HepG2 (cell line): Measurements from ENCODE around the gene ADSS1. TPM values are rescaled to one million over a fixed set of nuclear protein-coding genes. Genes with fewer than 3 reads are reported as not detected.

Source experiments
- GATAD2A ChIP-seq: IDR thresholded peaks from 2 replicates; pipeline ENCODE4 v1.6.1; 2016
- IKZF4 ChIP-seq: sonication (generic); formaldehyde crosslinking; IDR thresholded peaks from 2 replicates; pipeline ENCODE4 v1.5.1; 2020; ENCODE audit warnings: borderline replicate concordance, mild to moderate bottlenecking, low read depth, missing genetic modification reagents; ENCODE audit errors: not compliant biosample characterization
- MED1 ChIP-seq: sonication (generic); formaldehyde crosslinking; IDR thresholded peaks from 2 replicates; pipeline ENCODE4 v1.4.0; 2020; ENCODE audit warnings: missing genetic modification reagents
- TMF1 ChIP-seq: sonication (generic); formaldehyde crosslinking; IDR thresholded peaks from 2 replicates; pipeline ENCODE4 v1.8.1; 2022; ENCODE audit warnings: low read depth, missing genetic modification reagents
- ZFP62 ChIP-seq: sonication (generic); formaldehyde crosslinking; IDR thresholded peaks from 2 replicates; pipeline ENCODE4 v1.4.0; 2020; ENCODE audit warnings: missing genetic modification reagents
- ZFYVE20 ChIP-seq: sonication (generic); formaldehyde crosslinking; IDR thresholded peaks from 2 replicates; pipeline ENCODE4 v1.8.0; 2023; ENCODE audit warnings: low read depth, mild to moderate bottlenecking, moderate library complexity, missing genetic modification reagents, borderline replicate concordance
- ZKSCAN1 ChIP-seq: fragments of 150-350 bp; IDR thresholded peaks from 2 replicates; pipeline ENCODE4 v1.6.1; 2014; ENCODE audit warnings: low read length
- ZNF337 ChIP-seq: sonication (generic); formaldehyde crosslinking; IDR thresholded peaks from 2 replicates; pipeline ENCODE4 v1.5.1; 2020; ENCODE audit warnings: missing genetic modification reagents, low read depth, mild to moderate bottlenecking, borderline replicate concordance
- ZNF746 ChIP-seq: sonication (generic); formaldehyde crosslinking; IDR thresholded peaks from 2 replicates; pipeline ENCODE4 v1.8.0; 2022; ENCODE audit warnings: mild to moderate bottlenecking, missing genetic modification reagents
- ZNF775 ChIP-seq: sonication (generic); formaldehyde crosslinking; IDR thresholded peaks from 2 replicates; pipeline ENCODE4 v1.4.0; 2020; ENCODE audit warnings: missing genetic modification reagents, mild to moderate bottlenecking, moderate library complexity, borderline replicate concordance
- polyA plus RNA-seq, 8 experiments: library from polyadenylated mRNA; depleted of rRNA in 3 of 8; stranded (reverse) in 7 of 8; unstranded in 1 of 8; fragments of >200 nt; fragmentation: Illumina TruSeq in 4 of 8; extraction: Trizol in 4 of 8; gene quantifications; 2 replicates each; pipeline versions ENCODE4 v1.2.1 to v1.2.3, GENCODE V29; 2011 to 2016; ENCODE audit warnings: low read depth in 4 of 8, missing spikeins in 1 of 8, mixed read lengths in 1 of 8; ENCODE audit not compliant: insufficient read depth in 1 of 8
- total RNA-seq, 5 experiments: library from RNA; depleted of rRNA; stranded (reverse); fragments of >200 nt; fragmentation: Illumina TruSeq; extraction: Trizol; gene quantifications; 2 replicates each; pipeline ENCODE4 v1.2.3, GENCODE V29; 2016; ENCODE audit warnings: low read depth in 1 of 5
- TF ChIP-seq, protein P1 (sequence below): fragments of 450-650 bp; IDR thresholded peaks from 2 replicates; pipeline ENCODE4 v1.6.1; 2016
- TF ChIP-seq, protein P2 (sequence below): sonication (generic); formaldehyde crosslinking; IDR thresholded peaks from 2 replicates; pipeline ENCODE4 v1.4.0; 2020; ENCODE audit warnings: low read depth, mild to moderate bottlenecking, missing genetic modification reagents

Gene ADSS1
- total and polyA plus RNA-seq, 2 of the 13 experiments (the other 11 are each of a cell fraction or from before 2014, with no cell fraction given) = 1.0 to 36.7 TPM

DNA sequence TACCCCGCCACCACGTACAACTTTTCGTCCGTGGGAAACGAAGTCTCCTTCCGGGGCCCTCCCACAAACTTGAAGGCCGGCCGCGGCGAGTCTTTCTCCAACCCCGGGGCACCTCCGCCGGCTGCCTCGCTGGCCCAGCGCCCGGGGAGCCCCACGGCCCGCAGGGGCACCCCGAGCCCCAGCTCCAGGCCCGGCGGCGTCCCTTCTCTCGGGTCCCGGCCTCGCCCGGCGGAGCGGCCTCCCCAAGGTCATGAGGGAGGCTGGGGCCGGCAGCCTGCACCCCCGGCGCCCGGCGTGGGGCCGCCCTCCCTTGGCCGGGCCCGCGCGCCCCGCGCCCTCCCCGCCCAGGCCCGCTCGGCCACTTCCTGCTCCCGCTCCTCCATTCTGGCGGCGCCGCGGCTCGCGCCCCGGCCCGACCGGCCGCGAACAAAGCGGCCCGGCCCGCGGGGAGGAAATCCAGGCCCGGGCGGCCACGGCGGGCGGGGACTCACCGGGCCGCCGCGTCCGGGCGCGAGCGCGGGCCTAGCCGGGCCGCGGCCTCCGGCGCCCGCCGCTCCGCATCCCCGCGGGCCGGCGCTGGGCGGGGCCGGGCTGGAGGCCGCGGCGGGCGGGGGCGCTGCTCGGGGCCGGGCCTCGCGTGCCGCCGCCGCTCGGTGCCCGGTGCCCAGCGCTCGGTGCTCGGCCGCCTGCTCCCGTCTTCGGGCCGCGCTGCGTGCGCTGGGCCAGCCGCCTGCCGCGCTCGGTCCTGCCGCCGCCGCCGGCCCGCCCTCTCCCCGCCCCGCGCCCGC is 71.2 kb downstream of the ADSS1 start, which contains the start of gene AKT1 (continued):
- peak; percentile 13 for TF ChIP-seq IKZF4 (CRISPR knock-in tag)
- no peak for TF ChIP-seq ZKSCAN1
- no peak for TF ChIP-seq ZFYVE20
- no peak for TF ChIP-seq GATAD2A
- no peak for TF ChIP-seq ZNF746 (CRISPR knock-in tag)
- TF ChIP-seq, protein P1, sequence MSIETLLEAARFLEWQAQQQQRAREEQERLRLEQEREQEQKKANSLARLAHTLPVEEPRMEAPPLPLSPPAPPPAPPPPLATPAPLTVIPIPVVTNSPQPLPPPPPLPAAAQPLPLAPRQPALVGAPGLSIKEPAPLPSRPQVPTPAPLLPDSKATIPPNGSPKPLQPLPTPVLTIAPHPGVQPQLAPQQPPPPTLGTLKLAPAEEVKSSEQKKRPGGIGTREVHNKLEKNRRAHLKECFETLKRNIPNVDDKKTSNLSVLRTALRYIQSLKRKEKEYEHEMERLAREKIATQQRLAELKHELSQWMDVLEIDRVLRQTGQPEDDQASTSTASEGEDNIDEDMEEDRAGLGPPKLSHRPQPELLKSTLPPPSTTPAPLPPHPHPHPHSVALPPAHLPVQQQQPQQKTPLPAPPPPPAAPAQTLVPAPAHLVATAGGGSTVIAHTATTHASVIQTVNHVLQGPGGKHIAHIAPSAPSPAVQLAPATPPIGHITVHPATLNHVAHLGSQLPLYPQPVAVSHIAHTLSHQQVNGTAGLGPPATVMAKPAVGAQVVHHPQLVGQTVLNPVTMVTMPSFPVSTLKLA = no peak
- no peak for TF ChIP-seq ZFP62 (CRISPR knock-in tag)
- no peak for TF ChIP-seq TMF1
- no peak for TF ChIP-seq ZNF337
- no peak for TF ChIP-seq MED1
- TF ChIP-seq ZNF775 = no peak
- TF ChIP-seq, protein P2, sequence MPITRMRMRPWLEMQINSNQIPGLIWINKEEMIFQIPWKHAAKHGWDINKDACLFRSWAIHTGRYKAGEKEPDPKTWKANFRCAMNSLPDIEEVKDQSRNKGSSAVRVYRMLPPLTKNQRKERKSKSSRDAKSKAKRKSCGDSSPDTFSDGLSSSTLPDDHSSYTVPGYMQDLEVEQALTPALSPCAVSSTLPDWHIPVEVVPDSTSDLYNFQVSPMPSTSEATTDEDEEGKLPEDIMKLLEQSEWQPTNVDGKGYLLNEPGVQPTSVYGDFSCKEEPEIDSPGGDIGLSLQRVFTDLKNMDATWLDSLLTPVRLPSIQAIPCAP = no peak
